ENCODE data around the gene TNC. TPM values are rescaled to one million over a fixed set of nuclear protein-coding genes. Genes with fewer than 3 reads are reported as not detected.

Gene TNC
- total RNA-seq, result under 1 TPM; 0.05 to 0.12 TPM

DNA sequence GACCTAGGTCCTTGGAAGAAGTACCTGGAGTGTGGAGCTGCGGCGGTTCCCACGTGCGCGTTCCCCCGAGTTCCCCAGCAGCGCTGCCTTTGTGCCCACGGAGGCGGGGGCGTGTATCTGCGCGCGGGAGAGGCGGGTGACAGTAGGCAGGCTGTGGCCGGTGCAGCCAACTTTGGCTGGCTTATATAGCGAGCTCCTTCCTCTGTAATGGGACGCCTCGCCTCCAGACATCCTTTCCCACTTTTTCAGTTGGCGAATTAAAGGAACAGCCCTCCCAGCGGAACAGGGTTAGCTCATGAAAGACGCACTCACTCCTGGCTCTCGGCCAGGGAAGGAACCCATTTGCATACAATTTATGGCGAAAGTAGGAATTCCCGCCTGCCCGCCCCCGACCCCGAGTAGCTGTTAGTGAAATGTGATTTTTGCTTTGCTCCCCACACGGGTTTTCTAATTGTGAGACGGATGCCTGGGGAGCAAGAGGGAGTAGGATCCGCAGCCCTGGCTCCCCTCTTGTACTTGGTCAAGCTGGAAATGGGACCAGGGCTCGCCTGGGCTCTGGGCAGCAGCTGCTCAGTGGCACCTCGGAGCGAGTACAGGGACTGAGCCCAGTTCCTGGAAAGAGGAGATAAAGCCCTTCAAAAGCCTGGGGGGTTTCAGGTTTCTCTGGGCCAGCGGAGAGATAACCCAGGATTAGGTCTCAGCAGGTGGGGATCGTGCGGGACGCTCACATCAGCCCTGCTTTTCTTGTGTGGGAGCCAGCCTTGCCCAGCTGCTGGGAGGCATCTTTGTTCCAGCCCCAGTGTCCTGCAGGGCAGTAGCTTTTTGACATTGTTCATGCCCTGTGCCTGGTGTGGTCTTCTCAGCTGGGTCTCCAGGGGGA is at the start of gene TNC:
Gene TNC, minus strand, starts transcription at position 159 of the 880 bp plus-strand sequence. CDS start 27,139 bp downstream, outside the sequence.
- H3K36me3 Mint-ChIP-seq (ENCODE audit: low read depth), result no peaks in the 10 kb centered on the region
- H3K27ac Mint-ChIP-seq, result no peak within 1 kb of the TSS
- CTCF ChIA-PET, result interaction anchor here (0.6 to 1.2 kb wide), 3 partner anchors 74 to 270 kb away, joined by 3 read pairs; no protein-coding TSS in a partner anchor
- peaks cover 8% of the 10 kb centered on the region for H3K4me1 Mint-ChIP-seq (ENCODE audit: low read depth)
- intact Hi-C loops (cut with micrococcal nuclease), result no loop called here
- no peak for DNase-seq
- H3K27me3 Mint-ChIP-seq (ENCODE audit: low read depth), result peaks cover 69% of the 10 kb centered on the region
- no peak within 1 kb of the TSS for H3K4me3 Mint-ChIP-seq
- no peaks in the 10 kb centered on the region for H3K9me3 Mint-ChIP-seq

GRCh38 chr9:115167175-115167574 is 49.2 kb upstream of the TNC start:
- Mint-ChIP-seq H3K4me1 (ENCODE audit: low read depth) (no peaks in the 10 kb centered on the region), H3K4me3 (no peak overlapping the region), H3K27me3 (ENCODE audit: low read depth) (peaks cover 20% of the 10 kb centered on the region), H3K9me3 (no peaks in the 10 kb centered on the region), H3K27ac (no peak overlapping the region), H3K36me3 (ENCODE audit: low read depth) (no peaks in the 10 kb centered on the region)
- no peak for DNase-seq
- intact Hi-C loops (cut with micrococcal nuclease), result no loop called here
- CTCF ChIA-PET, result no interaction called here

- intact Hi-C loops (cut with micrococcal nuclease), result no loop called here
- no peaks in the 10 kb centered on the region for H3K9me3 Mint-ChIP-seq
- no peaks in the 10 kb centered on the region for H3K36me3 Mint-ChIP-seq (ENCODE audit: low read depth)
- no peak overlapping the region for H3K27ac Mint-ChIP-seq
- H3K27me3 Mint-ChIP-seq (ENCODE audit: low read depth), result peaks cover 20% of the 10 kb centered on the region
- CTCF ChIA-PET, result no interaction called here
- no peak for DNase-seq
- no peak overlapping the region for H3K4me3 Mint-ChIP-seq
- H3K4me1 Mint-ChIP-seq (ENCODE audit: low read depth), result no peaks in the 10 kb centered on the region
Observed at GRCh38 chr9:115165233-115165632, 47.3 kb upstream of the TNC start.

DNA sequence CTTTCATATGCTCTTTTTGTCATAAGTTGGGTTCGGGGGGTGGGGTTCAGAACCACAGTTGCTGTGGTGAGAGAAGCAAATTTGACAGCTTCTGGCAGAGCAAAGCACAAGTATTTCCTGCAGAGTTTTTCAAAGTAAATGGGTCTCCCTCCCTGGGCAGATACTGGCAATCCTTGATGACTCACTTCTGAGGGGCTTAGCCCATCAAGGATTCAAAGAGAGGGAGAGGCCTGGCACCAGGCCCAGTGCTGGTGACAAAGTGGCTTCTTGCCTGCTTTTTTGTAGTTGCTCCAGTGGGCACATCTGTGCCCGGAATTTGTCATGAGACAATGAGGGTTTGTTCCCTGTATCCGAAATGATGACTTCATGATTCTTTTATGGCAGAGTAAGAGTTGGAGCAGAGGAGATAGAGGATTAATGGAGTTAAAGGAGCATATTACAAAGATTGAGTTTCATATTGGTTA is 46.6 kb upstream of the TNC start:
- Mint-ChIP-seq H3K4me3 (no peak overlapping the region), H3K27ac (no peak overlapping the region), H3K9me3 (no peaks in the 10 kb centered on the region), H3K27me3 (ENCODE audit: low read depth) (peaks cover 20% of the 10 kb centered on the region), H3K4me1 (ENCODE audit: low read depth) (no peaks in the 10 kb centered on the region), H3K36me3 (ENCODE audit: low read depth) (no peaks in the 10 kb centered on the region)
- no peak for DNase-seq
- intact Hi-C loops (cut with micrococcal nuclease), result no loop called here
- CTCF ChIA-PET, result interaction anchor here (0.6 kb wide), 1 partner anchor 1525 kb away, joined by 6 read pairs; no protein-coding TSS in a partner anchor

GRCh38 chr9:115162946-115163345 is 45.0 kb upstream of the TNC start:
- no peak overlapping the region for H3K4me3 Mint-ChIP-seq
- intact Hi-C loops (cut with micrococcal nuclease), result no loop called here
- H3K27ac Mint-ChIP-seq, result no peak overlapping the region
- H3K4me1 Mint-ChIP-seq (ENCODE audit: low read depth), result peaks cover 3% of the 10 kb centered on the region
- H3K27me3 Mint-ChIP-seq (ENCODE audit: low read depth), result peaks cover 14% of the 10 kb centered on the region
- H3K36me3 Mint-ChIP-seq (ENCODE audit: low read depth), result no peaks in the 10 kb centered on the region
- CTCF ChIA-PET, result no interaction called here
- no peak for DNase-seq
- no peaks in the 10 kb centered on the region for H3K9me3 Mint-ChIP-seq

DNA sequence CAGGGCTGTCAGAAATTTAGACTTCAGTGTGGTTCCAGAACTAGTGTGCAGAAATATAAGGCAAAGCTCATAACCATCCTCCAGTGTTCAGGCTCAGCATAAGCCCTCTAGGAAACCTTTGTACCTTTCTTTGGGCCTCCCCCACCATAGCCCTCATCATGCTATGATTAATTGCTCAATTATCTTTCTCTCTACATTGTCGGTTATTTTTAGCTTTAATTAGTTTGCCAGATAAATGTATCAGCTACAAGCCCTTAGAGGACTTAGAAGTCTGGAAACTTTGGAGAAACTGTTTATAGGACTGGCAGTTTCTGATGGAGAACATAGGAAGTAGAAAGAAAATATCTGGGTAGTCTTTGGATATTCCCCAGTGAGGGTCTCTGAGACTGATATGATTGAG is 43.5 kb upstream of the TNC start:
- H3K27ac Mint-ChIP-seq, result no peak overlapping the region
- H3K9me3 Mint-ChIP-seq, result no peaks in the 10 kb centered on the region
- peaks cover 15% of the 10 kb centered on the region for H3K27me3 Mint-ChIP-seq (ENCODE audit: low read depth)
- CTCF ChIA-PET, result interaction anchor here (0.9 kb wide), 1 partner anchor 41 kb away, joined by 4 read pairs; no protein-coding TSS in a partner anchor
- DNase-seq, result no peak
- intact Hi-C loops (cut with micrococcal nuclease), result no loop called here
- H3K4me1 Mint-ChIP-seq (ENCODE audit: low read depth), result peaks cover 3% of the 10 kb centered on the region
- H3K4me3 Mint-ChIP-seq, result no peak overlapping the region
- no peaks in the 10 kb centered on the region for H3K36me3 Mint-ChIP-seq (ENCODE audit: low read depth)

DNA sequence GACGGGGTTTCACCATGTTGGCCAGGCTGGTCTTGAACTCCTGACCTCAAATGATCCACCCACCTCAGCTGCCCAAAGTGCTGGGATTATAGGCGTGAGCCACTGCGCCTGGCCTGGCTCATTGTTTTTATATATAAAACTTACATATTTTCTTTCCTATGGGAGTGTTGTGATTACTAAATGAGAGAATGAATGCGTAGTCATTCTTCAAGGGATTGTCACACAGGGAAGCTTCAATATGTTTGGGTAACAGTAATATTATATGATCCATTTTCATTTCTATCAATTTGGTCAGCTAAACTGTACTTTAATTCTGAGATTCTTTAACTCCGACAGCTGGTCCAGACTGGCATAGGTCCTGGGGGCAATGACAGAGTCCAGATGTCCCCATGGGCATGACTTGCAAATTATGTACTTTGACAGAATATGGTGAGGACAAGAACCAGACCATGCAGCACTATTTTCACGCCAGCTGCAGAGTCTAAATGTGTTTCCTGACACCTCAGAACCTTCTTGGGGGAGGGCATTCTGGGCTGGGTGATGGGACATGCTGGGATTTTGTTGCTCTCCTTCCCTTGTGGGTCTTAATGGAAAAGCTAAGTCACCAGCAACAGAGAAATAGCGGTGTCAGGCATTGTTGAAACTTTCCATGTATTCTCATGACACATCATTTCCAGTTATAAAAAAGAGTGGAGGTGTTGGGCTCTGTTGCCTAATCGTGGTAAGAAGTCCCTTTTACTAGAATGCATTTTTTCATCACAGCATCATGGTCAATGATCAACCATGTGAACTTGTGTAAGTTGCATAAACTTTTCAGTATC is 40.9 kb upstream of the TNC start:
- Mint-ChIP-seq H3K9me3 (no peaks in the 10 kb centered on the region), H3K4me1 (ENCODE audit: low read depth) (peaks cover 3% of the 10 kb centered on the region), H3K36me3 (ENCODE audit: low read depth) (no peaks in the 10 kb centered on the region), H3K4me3 (no peak overlapping the region), H3K27ac (no peak overlapping the region), H3K27me3 (ENCODE audit: low read depth) (peaks cover 21% of the 10 kb centered on the region)
- no peak for DNase-seq
- intact Hi-C loops (cut with micrococcal nuclease), result no loop called here
- CTCF ChIA-PET, result interaction anchor here (1.0 kb wide), 1 partner anchor 9 kb away, joined by 3 read pairs; no protein-coding TSS in a partner anchor

GRCh38 chr9:115157245-115157674 is 39.3 kb upstream of the TNC start:
- CTCF ChIA-PET, result no interaction called here

GRCh38 chr9:115155037-115155436 is 37.1 kb upstream of the TNC start:
- intact Hi-C loops (cut with micrococcal nuclease), result no loop called here
- Mint-ChIP-seq H3K27me3 (ENCODE audit: low read depth) (peaks cover 13% of the 10 kb centered on the region), H3K27ac (no peak overlapping the region), H3K4me1 (ENCODE audit: low read depth) (peaks cover 3% of the 10 kb centered on the region), H3K36me3 (ENCODE audit: low read depth) (no peaks in the 10 kb centered on the region), H3K9me3 (no peaks in the 10 kb centered on the region), H3K4me3 (no peak overlapping the region)
- DNase-seq, result no peak
- CTCF ChIA-PET, result no interaction called here

More at GRCh38 chr9:115157245-115157674, 39.3 kb upstream of the TNC start:
- Mint-ChIP-seq H3K4me3 (no peak overlapping the region), H3K36me3 (ENCODE audit: low read depth) (no peaks in the 10 kb centered on the region), H3K27me3 (ENCODE audit: low read depth) (peaks cover 16% of the 10 kb centered on the region), H3K4me1 (ENCODE audit: low read depth) (peaks cover 3% of the 10 kb centered on the region), H3K9me3 (no peaks in the 10 kb centered on the region), H3K27ac (no peak overlapping the region)
- intact Hi-C loops (cut with micrococcal nuclease), result no loop called here
- no peak for DNase-seq

- Mint-ChIP-seq H3K4me3 (no peak overlapping the region), H3K27me3 (ENCODE audit: low read depth) (peaks cover 13% of the 10 kb centered on the region), H3K27ac (no peak overlapping the region), H3K4me1 (ENCODE audit: low read depth) (peaks cover 3% of the 10 kb centered on the region), H3K9me3 (no peaks in the 10 kb centered on the region), H3K36me3 (ENCODE audit: low read depth) (no peaks in the 10 kb centered on the region)
- CTCF ChIA-PET, result no interaction called here
- DNase-seq, result no peak
- intact Hi-C loops (cut with micrococcal nuclease), result no loop called here
Observed at GRCh38 chr9:115154617-115155016, 36.7 kb upstream of the TNC start.

DNA sequence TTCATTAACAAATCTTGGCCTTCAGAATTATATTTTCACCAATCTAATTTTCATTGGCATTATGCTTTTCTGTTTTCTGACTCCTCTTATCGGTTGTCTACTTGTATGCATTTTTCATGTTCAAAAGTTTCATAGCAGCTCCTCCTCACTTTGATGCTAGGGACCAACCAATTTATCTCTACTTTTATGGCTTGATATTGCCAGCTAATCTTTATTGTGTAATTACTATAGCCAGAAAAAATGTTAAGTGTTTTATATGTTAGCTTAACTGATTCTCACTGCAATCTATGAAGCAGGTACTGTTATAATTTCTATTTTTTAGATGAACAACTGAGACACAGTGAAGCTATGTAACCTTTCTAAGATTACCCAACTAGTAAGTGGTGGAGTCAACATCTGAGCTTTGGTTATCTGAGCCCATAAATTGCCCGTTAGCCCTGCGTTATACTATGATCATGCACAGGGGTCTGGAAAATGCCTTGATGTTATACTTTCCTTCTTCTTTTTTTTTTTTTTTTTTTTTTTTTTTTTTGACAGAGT is 34.4 kb upstream of the TNC start:
- DNase-seq, result no peak
- intact Hi-C loops (cut with micrococcal nuclease), result no loop called here
- H3K27me3 Mint-ChIP-seq (ENCODE audit: low read depth), result peaks cover 15% of the 10 kb centered on the region
- H3K36me3 Mint-ChIP-seq (ENCODE audit: low read depth), result no peaks in the 10 kb centered on the region
- no peak overlapping the region for H3K4me3 Mint-ChIP-seq
- H3K9me3 Mint-ChIP-seq, result no peaks in the 10 kb centered on the region
- H3K27ac Mint-ChIP-seq, result no peak overlapping the region
- CTCF ChIA-PET, result no interaction called here
- no peaks in the 10 kb centered on the region for H3K4me1 Mint-ChIP-seq (ENCODE audit: low read depth)

DNA sequence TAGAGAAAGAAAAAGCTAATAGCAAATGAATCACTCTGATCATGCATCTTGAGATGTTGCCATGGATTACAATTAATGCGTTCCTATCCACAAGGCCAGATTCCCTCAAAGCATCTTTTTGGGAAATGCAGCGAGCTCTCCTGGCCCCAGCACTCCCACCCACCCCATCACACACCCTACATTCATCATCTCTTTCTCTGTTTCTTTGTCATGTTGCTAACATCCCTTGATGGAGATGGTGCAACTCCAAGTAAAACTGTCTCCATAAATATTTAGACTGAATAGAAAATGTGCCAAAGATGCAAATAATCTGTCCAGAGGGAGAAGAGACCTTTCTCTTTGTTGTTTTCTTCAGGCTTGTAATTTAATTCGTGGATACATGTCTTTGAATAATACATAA is 30.8 kb upstream of the TNC start:
- intact Hi-C loops (cut with micrococcal nuclease), result no loop called here
- H3K4me1 Mint-ChIP-seq (ENCODE audit: low read depth), result no peaks in the 10 kb centered on the region
- CTCF ChIA-PET, result no interaction called here
- no peak for DNase-seq
- no peaks in the 10 kb centered on the region for H3K36me3 Mint-ChIP-seq (ENCODE audit: low read depth)
- H3K9me3 Mint-ChIP-seq, result no peaks in the 10 kb centered on the region
- no peak overlapping the region for H3K4me3 Mint-ChIP-seq
- peaks cover 9% of the 10 kb centered on the region for H3K27me3 Mint-ChIP-seq (ENCODE audit: low read depth)
- H3K27ac Mint-ChIP-seq, result no peak overlapping the region
